Progenitor cell of endocrine pancreas (in vitro differentiated cells): ENCODE results near the gene CCNL1. TPM values are rescaled to one million over a fixed set of nuclear protein-coding genes. Genes with fewer than 3 reads are reported as not detected.

ENCODE experiments used
- DNase-seq: peaks from one replicate; pipeline ENCODE4 v3.0.0; 2021; ENCODE audit warnings: low spot score; ENCODE audit not compliant: unreplicated experiment
- H3K27ac Mint-ChIP-seq: 2 replicates; pipeline ENCODE4 v1.8.0; 2021; ENCODE audit warnings: mild to moderate bottlenecking, moderate library complexity, mixed read lengths
- H3K27me3 Mint-ChIP-seq: 2 replicates; pipeline ENCODE4 v1.8.0; 2021; ENCODE audit warnings: mixed read lengths
- H3K36me3 Mint-ChIP-seq: 2 replicates; pipeline ENCODE4 v1.8.0; 2022; ENCODE audit warnings: mixed read lengths; ENCODE audit not compliant: insufficient read depth
- H3K4me1 Mint-ChIP-seq: 2 replicates; pipeline ENCODE4 v1.8.0; 2021; ENCODE audit warnings: low read depth, mixed read lengths
- H3K4me3 Mint-ChIP-seq: 2 replicates; pipeline ENCODE4 v1.8.0; 2021; ENCODE audit warnings: low read depth, mild to moderate bottlenecking, moderate library complexity, mixed read lengths
- H3K9me3 Mint-ChIP-seq: 2 replicates; pipeline ENCODE4 v1.8.0; 2021; ENCODE audit warnings: low read depth, mixed read lengths
- CTCF ChIP-seq: fragments of 200-600 bp; sonication (generic); IDR thresholded peaks from one replicate; pipeline ENCODE4 v1.5.0; 2021; ENCODE audit warnings: antibody characterized with exemption, mild to moderate bottlenecking; ENCODE audit not compliant: unreplicated experiment
- total RNA-seq: library from RNA; stranded (reverse); gene quantifications from 2 replicates; pipeline ENCODE4 v1.2.1, GENCODE V29; 2021

CCNL1 gene
- total RNA-seq, 1 donor from 2014 or later, result 157 TPM

- no peak overlapping the region for H3K27ac Mint-ChIP-seq
- peaks cover 1% of the 10 kb centered on the region for H3K4me1 Mint-ChIP-seq
- H3K27me3 Mint-ChIP-seq, result no peaks in the 10 kb centered on the region
- H3K36me3 Mint-ChIP-seq, result peaks cover 41% of the 10 kb centered on the region
- no peaks in the 10 kb centered on the region for H3K9me3 Mint-ChIP-seq
- no peak overlapping the region for H3K4me3 Mint-ChIP-seq
- no peak for TF ChIP-seq CTCF
- no peak for DNase-seq
Measured at GRCh38 chr3:157149136-157149696, 10.7 kb downstream of the CCNL1 start.

GRCh38 chr3:157148196-157148889 is 11.6 kb downstream of the CCNL1 start:
- no peaks in the 10 kb centered on the region for H3K27me3 Mint-ChIP-seq
- no peaks in the 10 kb centered on the region for H3K4me1 Mint-ChIP-seq
- no peak for TF ChIP-seq CTCF
- H3K36me3 Mint-ChIP-seq, result peaks cover 40% of the 10 kb centered on the region
- H3K27ac Mint-ChIP-seq, result peak overlapping the region; percentile 6
- no peak for DNase-seq
- no peaks in the 10 kb centered on the region for H3K9me3 Mint-ChIP-seq
- H3K4me3 Mint-ChIP-seq, result no peak overlapping the region

- no peak overlapping the region for H3K4me3 Mint-ChIP-seq
- H3K27ac Mint-ChIP-seq, result no peak overlapping the region
- no peaks in the 10 kb centered on the region for H3K4me1 Mint-ChIP-seq
- H3K36me3 Mint-ChIP-seq, result peaks cover 38% of the 10 kb centered on the region
- H3K27me3 Mint-ChIP-seq, result no peaks in the 10 kb centered on the region
- no peaks in the 10 kb centered on the region for H3K9me3 Mint-ChIP-seq
- no peak for DNase-seq
- no peak for TF ChIP-seq CTCF
Measured at GRCh38 chr3:157147099-157147803, 12.7 kb downstream of the CCNL1 start.

GRCh38 chr3:157145606-157146322 is 14.2 kb downstream of the CCNL1 start:
- no peaks in the 10 kb centered on the region for H3K9me3 Mint-ChIP-seq
- TF ChIP-seq CTCF, result no peak
- H3K4me3 Mint-ChIP-seq, result no peak overlapping the region
- H3K27ac Mint-ChIP-seq, result peak overlapping the region; percentile 65
- no peaks in the 10 kb centered on the region for H3K4me1 Mint-ChIP-seq
- peaks cover 31% of the 10 kb centered on the region for H3K36me3 Mint-ChIP-seq
- no peaks in the 10 kb centered on the region for H3K27me3 Mint-ChIP-seq
- no peak for DNase-seq

GRCh38 chr3:157142315-157142714 is 17.6 kb downstream of the CCNL1 start:
- DNase-seq, result no peak

More at GRCh38 chr3:157142315-157142714, 17.6 kb downstream of the CCNL1 start:
- TF ChIP-seq CTCF, result no peak
- H3K27ac Mint-ChIP-seq, result peak overlapping the region; percentile 40
- H3K9me3 Mint-ChIP-seq, result no peaks in the 10 kb centered on the region
- peaks cover 2% of the 10 kb centered on the region for H3K4me1 Mint-ChIP-seq
- no peak overlapping the region for H3K4me3 Mint-ChIP-seq
- H3K36me3 Mint-ChIP-seq, result peaks cover 18% of the 10 kb centered on the region
- no peaks in the 10 kb centered on the region for H3K27me3 Mint-ChIP-seq
